HPDE6-E6E7 (cell line): Measurements from ENCODE around the gene LCE2A.

ENCODE experiments used
- DNase-seq: peaks from one replicate; pipeline ENCODE4 v3.0.0; 2011; ENCODE audit warnings: missing footprints; ENCODE audit errors: extremely low spot score

The LCE2A gene

DNA sequence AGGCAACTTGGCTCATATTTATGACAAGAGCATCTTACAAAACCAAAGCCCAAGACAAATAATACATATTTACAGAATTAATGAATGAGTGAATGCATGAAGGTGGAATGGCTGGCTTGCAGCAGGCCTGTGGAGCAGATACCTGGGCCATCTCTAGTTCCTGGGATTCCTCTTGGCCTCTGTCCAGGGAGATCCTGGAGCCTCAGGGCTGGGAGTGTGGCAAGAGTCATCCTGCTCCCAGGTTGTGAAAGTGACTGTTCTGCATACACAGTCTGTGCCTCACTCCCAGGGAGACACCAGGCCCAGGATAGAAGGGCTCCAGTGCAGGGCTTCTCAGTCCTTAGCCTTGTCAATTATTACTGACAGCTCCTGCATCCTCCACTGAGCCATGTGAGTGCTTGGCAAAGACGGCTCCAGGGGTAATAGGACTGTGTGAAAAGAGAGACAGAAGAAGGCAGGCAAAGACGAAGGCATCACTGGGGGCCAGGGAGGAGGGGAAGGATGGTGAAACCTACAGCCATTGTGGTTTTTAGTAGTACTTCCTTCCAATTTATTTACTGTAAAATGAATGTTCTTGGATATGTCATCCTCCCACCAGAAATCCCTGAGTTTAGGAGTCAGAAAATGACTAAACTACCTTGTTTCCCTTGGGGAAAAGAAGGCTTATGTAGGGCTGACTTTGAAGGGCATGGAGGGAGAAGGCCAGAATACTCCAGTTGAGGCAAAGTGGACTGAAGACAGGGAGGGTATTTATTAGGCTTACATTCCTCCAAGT lies 45.4 kb downstream of the LCE2A start:
- peak; percentile 56 for DNase-seq

DNA sequence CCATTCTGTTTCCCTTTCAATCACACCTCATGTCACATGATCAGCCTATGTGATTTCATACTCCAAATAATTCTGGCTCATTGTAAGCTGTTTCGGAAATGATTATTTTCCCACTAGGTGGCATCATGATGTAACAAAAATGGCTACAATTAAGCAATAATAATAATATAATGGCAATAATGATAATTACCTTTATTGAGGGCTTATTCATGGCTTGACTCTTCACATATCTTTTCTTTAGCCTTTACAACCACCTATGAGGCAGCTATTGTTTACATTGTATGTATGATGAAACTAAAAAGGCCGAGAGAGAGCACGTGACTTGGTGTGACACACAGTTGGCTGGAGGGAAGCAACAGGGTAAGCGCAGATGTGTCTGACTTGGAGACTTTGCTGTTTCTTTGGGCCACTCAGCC lies 47.2 kb downstream of the LCE2A start:
- peak; percentile 49 for DNase-seq

DNA sequence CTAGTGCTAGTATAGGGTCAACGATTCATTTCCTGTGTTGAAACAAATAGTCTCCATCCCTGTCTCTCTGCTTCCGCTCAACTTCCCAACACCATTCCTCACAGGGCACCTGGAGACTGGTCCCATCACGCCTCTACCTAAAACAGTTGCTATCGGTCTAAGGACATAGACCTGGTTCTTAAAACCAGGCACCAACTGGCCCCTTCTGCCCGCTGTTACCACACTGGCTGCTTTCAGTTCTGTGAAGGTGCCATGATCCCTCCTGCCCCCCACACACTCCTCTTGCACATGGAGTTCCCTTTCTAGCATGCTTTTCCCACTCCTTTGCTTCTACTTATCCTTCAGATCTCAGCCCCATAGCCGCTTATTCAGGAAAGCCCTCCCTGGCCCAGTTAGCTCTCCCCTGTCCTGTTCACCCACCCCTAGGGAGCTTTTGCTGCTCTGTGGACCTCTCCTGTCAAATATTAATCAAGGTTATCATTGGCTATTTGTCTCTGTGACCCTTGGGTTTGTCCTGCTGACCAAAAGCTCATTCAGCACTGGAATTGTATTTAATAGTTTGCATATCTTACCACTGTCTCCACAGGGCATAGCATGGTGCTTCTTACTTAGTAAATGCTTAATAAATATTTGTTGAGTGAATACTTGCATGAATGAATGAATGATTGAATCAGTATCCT lies 47.8 kb downstream of the LCE2A start:
- DNase-seq, result no peak

DNA sequence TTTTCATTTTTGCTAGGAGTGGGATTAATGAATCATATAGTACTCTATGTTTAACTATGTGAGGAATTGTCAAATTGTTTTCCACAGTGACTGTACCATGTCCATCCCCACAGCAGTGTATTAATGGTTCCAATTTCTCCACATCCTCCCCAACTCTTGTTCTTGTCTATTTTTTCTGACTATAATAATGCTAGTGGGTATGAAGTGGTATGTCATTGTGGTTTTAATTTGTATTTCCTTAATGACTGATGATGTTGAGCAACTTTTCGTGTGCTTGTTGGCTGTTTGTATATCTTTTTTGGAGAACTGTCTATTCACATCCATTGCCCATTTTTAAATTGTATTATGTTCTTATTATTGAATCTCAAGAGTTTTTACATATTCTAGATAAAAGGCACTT lies 49.7 kb downstream of the LCE2A start:
- DNase-seq, result no peak
